GM12878 (cell line): ENCODE results near the gene LZTFL1. TPM values are rescaled to one million over a fixed set of nuclear protein-coding genes. Genes with fewer than 3 reads are reported as not detected.

Experiments
- ATAC-seq: fragments of 200-7000 bp; cut with Tn5 transposase; 3 replicates; pipeline ENCODE4 v1.9.1; 2020; ENCODE audit warnings: mild to moderate bottlenecking, moderate library complexity
- BruUV-seq: library from RNA; stranded (reverse); fragments of 400-500 nt; replicated peaks from 2 replicates; lab custom pipeline; 2021; lab: Mats Ljungman, UMichigan
- CTCF ChIA-PET: fragments of 300-600 bp; sonication (Branson Sonifier 250); formaldehyde crosslinking; extraction: SDS; loops from one replicate; lab custom pipeline; 2021; ENCODE audit warnings: inconsistent platforms; lab: Yijun Ruan, JAX
- POLR2A ChIA-PET: fragments of 350-600 bp; formaldehyde crosslinking; extraction: SDS; loops from one replicate; lab custom pipeline; 2021; ENCODE audit warnings: inconsistent platforms; lab: Charles Lee
- RAD21 ChIA-PET: fragments of 300-600 bp; sonication (Branson Sonifier 250); formaldehyde crosslinking; loops from one replicate; lab custom pipeline; 2023; ENCODE audit warnings: antibody characterized with exemption; ENCODE audit not compliant: unreplicated experiment; lab: Charles Lee
- SMC1A ChIA-PET: fragments of 300-600 bp; sonication (Branson Sonifier 250); formaldehyde crosslinking; loops from one replicate; lab custom pipeline; 2023; ENCODE audit not compliant: unreplicated experiment, uncharacterized antibody; lab: Charles Lee
- DNase-seq: peaks from one replicate; pipeline ENCODE4 v3.0.0-alpha.2; 2011; ENCODE audit warnings: low read depth, low spot score
- FAIRE-seq: peaks from 3 replicates; lab custom pipeline; 2011; peaks lifted over from hg19 to GRCh38; lab: Jason Lieb, UNC
- H2AFZ ChIP-seq: 2 replicates; pipeline ENCODE4 v1.6.0; 2011; ENCODE audit warnings: low read depth, low read length, control low read depth; ENCODE audit not compliant: control insufficient read depth
- H3K27ac ChIP-seq: 2 replicates; pipeline ENCODE4 v1.5.1; 2011; ENCODE audit warnings: control low read depth; ENCODE audit not compliant: control insufficient read depth, insufficient read depth
- H3K27me3 ChIP-seq, 2 experiments: replicated peaks in 1 of 2; 2 replicates each; pipeline versions ENCODE4 v1.6.0 to v1.6.1; 2011; ENCODE audit warnings: low read length in 1 of 2; ENCODE audit not compliant: control insufficient read depth in 2 of 2, insufficient read depth in 2 of 2
- H3K36me3 ChIP-seq, 2 experiments: 2 replicates each; pipeline ENCODE4 v1.5.1; 2011; ENCODE audit warnings: low read length in 1 of 2; ENCODE audit not compliant: control insufficient read depth in 2 of 2, insufficient read depth in 2 of 2
- H3K4me1 ChIP-seq: 2 replicates; pipeline ENCODE4 v1.6.1; 2011; ENCODE audit warnings: mild to moderate bottlenecking, low read length, moderate library complexity, mixed read lengths; ENCODE audit not compliant: control insufficient read depth, insufficient read depth
- H3K4me2 ChIP-seq: 2 replicates; pipeline ENCODE4 v1.6.0; 2011; ENCODE audit warnings: control low read depth; ENCODE audit not compliant: control insufficient read depth, insufficient read depth
- H3K4me3 ChIP-seq: fragments of 200-600 bp; sonication (generic); 2 replicates; pipeline ENCODE4 v1.5.1; 2016
- H3K79me2 ChIP-seq: 2 replicates; pipeline ENCODE4 v1.6.0; 2011; ENCODE audit warnings: low read length; ENCODE audit not compliant: control insufficient read depth, insufficient read depth
- H3K9ac ChIP-seq: 2 replicates; pipeline ENCODE4 v1.8.0; 2011; ENCODE audit warnings: low read length, control low read depth, mixed read lengths; ENCODE audit not compliant: control insufficient read depth, insufficient read depth
- H3K9me3 ChIP-seq: replicated peaks from 3 replicates; pipeline ENCODE4 v1.5.1; 2011; ENCODE audit warnings: mild to moderate bottlenecking, low read length; ENCODE audit not compliant: control insufficient read depth, insufficient read depth
- H4K20me1 ChIP-seq: 2 replicates; pipeline ENCODE4 v1.6.0; 2011; ENCODE audit not compliant: control insufficient read depth, insufficient read depth
- ATF2 ChIP-seq: IDR thresholded peaks from 2 replicates; pipeline ENCODE4 v1.6.1; 2012; ENCODE audit warnings: low read length, inconsistent platforms
- CBFB ChIP-seq: IDR thresholded peaks from 2 replicates; pipeline ENCODE4 v1.6.1; 2016; ENCODE audit warnings: antibody characterized with exemption, low read depth
- CREB1 ChIP-seq: IDR thresholded peaks from 2 replicates; pipeline ENCODE4 v1.6.1; 2012; ENCODE audit warnings: low read depth, mild to moderate bottlenecking, inconsistent platforms
- EGR1 ChIP-seq, 2 experiments: IDR thresholded peaks; 1 replicate in 1 of 2; 2 replicates in 1 of 2; pipeline ENCODE4 v1.6.1; 2011 to 2012; ENCODE audit warnings: low read depth in 2 of 2, low read length in 2 of 2, borderline replicate concordance in 1 of 2, mild to moderate bottlenecking in 1 of 2, moderate library complexity in 1 of 2
- EP300 ChIP-seq, 2 experiments: fragments of 150-350 bp in 1 of 2; IDR thresholded peaks; 2 replicates each; pipeline ENCODE4 v1.6.1; 2011 to 2012; ENCODE audit warnings: low read depth in 2 of 2, low read length in 2 of 2, borderline replicate concordance in 1 of 2, improper control_type of control experiment in 1 of 2, inconsistent platforms in 1 of 2; ENCODE audit not compliant: control insufficient read depth in 1 of 2
- IKZF1 ChIP-seq: fragments of 450-650 bp; conservative IDR thresholded peaks from 2 replicates; pipeline ENCODE4 v1.6.1; 2017; ENCODE audit warnings: antibody characterized with exemption, mild to moderate bottlenecking
- JUNB ChIP-seq: IDR thresholded peaks from 2 replicates; pipeline ENCODE4 v1.6.1; 2016; ENCODE audit warnings: antibody characterized with exemption, mild to moderate bottlenecking
- KDM1A ChIP-seq: fragments of 200-600 bp; sonication (generic); IDR thresholded peaks from 2 replicates; pipeline ENCODE4 v1.6.1; 2016; ENCODE audit warnings: borderline replicate concordance
- MEF2A ChIP-seq: IDR thresholded peaks from 2 replicates; pipeline ENCODE4 v1.6.1; 2011; ENCODE audit warnings: low read depth, mild to moderate bottlenecking, low read length, moderate library complexity; ENCODE audit not compliant: insufficient read depth
- MYB ChIP-seq: fragments of 150-350 bp; IDR thresholded peaks from 2 replicates; pipeline ENCODE4 v1.6.1; 2014; ENCODE audit warnings: mild to moderate bottlenecking, low read depth, low read length, borderline replicate concordance
- NFIC ChIP-seq: IDR thresholded peaks from 2 replicates; pipeline ENCODE4 v1.6.1; 2012; ENCODE audit warnings: low read depth, mild to moderate bottlenecking, inconsistent platforms, low read length, moderate library complexity
- RAD21 ChIP-seq: IDR thresholded peaks from 2 replicates; pipeline ENCODE4 v1.6.1; 2011; ENCODE audit warnings: mild to moderate bottlenecking, low read depth, low read length, moderate library complexity; ENCODE audit not compliant: insufficient read depth
- RELB ChIP-seq: fragments of 450-650 bp; IDR thresholded peaks from 2 replicates; pipeline ENCODE4 v1.6.1; 2017; ENCODE audit warnings: low read depth, mild to moderate bottlenecking, moderate library complexity
- RUNX3 ChIP-seq: IDR thresholded peaks from 2 replicates; pipeline ENCODE4 v1.6.1; 2012; ENCODE audit warnings: low read length, inconsistent platforms
- TCF12 ChIP-seq: IDR thresholded peaks from 2 replicates; pipeline ENCODE4 v1.6.1; 2011; ENCODE audit warnings: low read depth, mild to moderate bottlenecking, low read length
- ZNF687 ChIP-seq: fragments of 450-650 bp; IDR thresholded peaks from 2 replicates; pipeline ENCODE4 v1.6.1; 2017; ENCODE audit warnings: mild to moderate bottlenecking, moderate library complexity
- WGBS: methylation state at CpG from one replicate; pipeline ENCODE4 v1.1.6; 2016; ENCODE audit warnings: low lambda C conversion rate; ENCODE audit not compliant: insufficient replicate concordance, insufficient coverage; ENCODE audit errors: missing lambda C conversion rate; 5-methylcytosine and 5-hydroxymethylcytosine counted together
- in situ Hi-C: fragments of 300-500 bp; cut with MboI; formaldehyde crosslinking; loops from 9 replicates; pipeline ENCODE4 v1.14.3; 2018; ENCODE audit warnings: mixed read lengths
- intact Hi-C: fragments of 100-400 bp; cut with micrococcal nuclease; formaldehyde crosslinking; loops from one replicate; pipeline ENCODE4 v1.14.2; 2022; ENCODE audit not compliant: unreplicated experiment
- polyA plus RNA-seq, 11 experiments: library from polyadenylated mRNA; depleted of rRNA in 4 of 11; unstranded in 6 of 11; stranded (reverse) in 5 of 11; fragments of >200 nt; fragmentation: Nextera tagmentation in 4 of 11; fragmentation: Illumina TruSeq in 1 of 11; extraction: Ambion mirVana in 4 of 11; extraction: Trizol in 1 of 11; gene quantifications; 1 replicate in 1 of 11; 2 replicates in 10 of 11; pipeline versions ENCODE4 v1.2.1 to v1.2.3, GENCODE V29; 2011 to 2016; ENCODE audit warnings: inconsistent platforms in 2 of 11, missing spikeins in 2 of 11, low read depth in 1 of 11
- total RNA-seq, 4 experiments: library from RNA; depleted of rRNA in 3 of 4; stranded (reverse); fragments of >200 nt in 3 of 4; fragmentation: Illumina TruSeq in 1 of 4; extraction: Trizol in 1 of 4; gene quantifications; 2 replicates each; pipeline versions ENCODE4 v1.2.1 to v1.2.3, GENCODE V29; 2013 to 2021

The LZTFL1 gene
- total and polyA plus RNA-seq, 10 of the 15 experiments (the other 5 are each of a cell fraction or from before 2014, with no cell fraction given) = 9.8 to 74.1 (median 11.9) TPM

- POLR2A ChIA-PET = interaction anchor here (0.9 to 1.7 kb wide), 5 partner anchors 8 to 58 kb away, joined by 3 to 5 read pairs (median 4); no protein-coding TSS in a partner anchor
- Histone ChIP-seq H3K27me3 (no peaks in the 10 kb centered on the region), H3K9me3 (peaks cover 5% of the 10 kb centered on the region; the same call in 2 of the 3 replicates), H3K36me3 (no peaks in the 10 kb centered on the region; a peak in 1 of 4 replicates), H3K4me1 (peaks cover 27% of the 10 kb centered on the region), H4K20me1 (no peaks in the 10 kb centered on the region), H2AFZ (no peak overlapping the region), H3K4me2 (peak overlapping the region; percentile 1; the same call in 1 of the 2 replicates), H3K79me2 (no peaks in the 10 kb centered on the region), H3K9ac (no peak overlapping the region), H3K27ac (no peak overlapping the region), H3K4me3 (no peak overlapping the region)
- ATAC-seq (peak; percentile 78), FAIRE-seq (peak; percentile 7), DNase-seq (peak; percentile 9)
- BruUV-seq = no TSS peak
- intact Hi-C loops (no loop called here), in situ Hi-C loops (no loop called here)
- RAD21 ChIA-PET = interaction anchor here (1.3 to 3.9 kb wide), 10 partner anchors 11 to 62 kb away, joined by 3 to 16 read pairs (median 5); partner anchors contain the start of genes CCR9 and LZTFL1
- CTCF ChIA-PET = interaction anchor here (0.6 to 2.8 kb wide), 9 partner anchors 12 to 92 kb away, joined by 3 to 9 read pairs (median 3); no protein-coding TSS in a partner anchor
- WGBS = 8% methylated on average over 2 of the region's 2 CpGs
- SMC1A ChIA-PET = interaction anchor here (0.6 to 3.5 kb wide), 17 partner anchors 10 to 117 kb away, joined by 3 to 28 read pairs (median 6); partner anchors contain the start of gene LZTFL1
- TF ChIP-seq RELB (peak; percentile 28; the same call in 1 of the 2 replicates), EP300 (IDR thresholded peaks at IDR 0.05; ENCODE audit: borderline replicate concordance in 1 of 2, control insufficient read depth in 1 of 2, low read depth in 2 of 2, low read length in 2 of 2) (peak in 1 of 2 experiments; percentile 44; a peak in 1 of 4 replicates), ZNF687 (0 out of 2 replicates have a peak, but pooled peaks have one; percentile 27), EGR1 (IDR thresholded peaks at IDR 0.05; ENCODE audit: borderline replicate concordance in 1 of 2, low read depth in 2 of 2, low read length in 2 of 2) (no peak), MYB (no peak), KDM1A (no peak), TCF12 (peak; percentile 71), RAD21 (peak; percentile 25; the same call in 1 of the 2 replicates), JUNB (peak; percentile 32), MEF2A (peak; percentile 94), IKZF1 (peak; percentile 33; the same call in 1 of the 2 replicates), CREB1 (peak; percentile 45; the same call in 1 of the 2 replicates), RUNX3 (peak; percentile 91), ATF2 (peak; percentile 74), CBFB (0 out of 2 replicates have a peak, but pooled peaks have one; percentile 22), NFIC (peak; percentile 82)
Observed at GRCh38 chr3:45852828-45853227, 10.9 kb upstream of the LZTFL1 start.
